ENCODE measurements around the gene PADI1. TPM values are rescaled to one million over a fixed set of nuclear protein-coding genes. Genes with fewer than 3 reads are reported as not detected.

The PADI1 gene
- total and polyA plus RNA-seq, 2 of the 8 experiments (the other 6 are each of a cell fraction or from before 2014, with no cell fraction given) = 0.20 to 0.30 TPM

- no peaks in the 10 kb centered on the region for H3K79me1 ChIP-seq (ENCODE audit: low read depth, low read length)
- no peak overlapping the region for H3K56ac ChIP-seq (replicated peaks; ENCODE audit: insufficient read length, low read depth, low read length)
- no peak overlapping the region for H2BK5ac ChIP-seq (ENCODE audit: low read depth, low read length)
- H3K4me1 ChIP-seq (replicated peaks in 1 of 4; ENCODE audit: control insufficient read depth in 3 of 4, insufficient read depth in 4 of 4, low read length in 3 of 4) = no peaks in the 10 kb centered on the region; a peak in 1 of 7 replicates
- 90% methylated on average over 8 of the region's 8 CpGs; no CpG with 5 or more reads in 1 of the 2 experiments for WGBS, 2 experiments (ENCODE audit: extremely low coverage in 1 of 2, insufficient coverage in 1 of 2, insufficient read length in 1 of 2, insufficient replicate concordance in 2 of 2, low coverage in 1 of 2, low lambda C conversion rate in 2 of 2, missing lambda C conversion rate in 1 of 2)
- peaks cover 2% of the 10 kb centered on the region; the same call in 1 of the 2 replicates for H3K23me2 ChIP-seq (ENCODE audit: low read depth, low read length)
- TF ChIP-seq CHD1 (IDR thresholded peaks at IDR 0.05; ENCODE audit: low read depth, low read length) (no peak), GABPA (IDR thresholded peaks at IDR 0.05; ENCODE audit: borderline replicate concordance, insufficient read depth, low read length) (no peak), RAD21 (IDR thresholded peaks at IDR 0.05 in 1 of 2, conservative IDR thresholded peaks at IDR 0.05 in 1 of 2; ENCODE audit: low read depth in 2 of 2, low read length in 2 of 2) (no peak), SP1 (IDR thresholded peaks at IDR 0.05; ENCODE audit: low read depth, low read length) (no peak), RBBP5 (IDR thresholded peaks at IDR 0.05; ENCODE audit: borderline replicate concordance, low read depth, low read length) (no peak), HDAC6 (IDR thresholded peaks at IDR 0.05; ENCODE audit: low read depth, low read length) (no peak)
- H4K5ac ChIP-seq (ENCODE audit: insufficient read length, low read depth, low read length) = no peak overlapping the region
- H3K14ac ChIP-seq (ENCODE audit: insufficient read length) = no peak overlapping the region
- ChIA-PET CTCF (ENCODE audit: partially characterized antibody) (interaction anchor here (0.7 to 1.9 kb wide), 8 partner anchors 13 to 140 kb away, joined by 3 to 11 read pairs (median 4); no protein-coding TSS in a partner anchor), POLR2A (ENCODE audit: partially characterized antibody) (interaction anchor here (1.1 kb wide), 1 partner anchor 10 kb away, joined by 3 read pairs; no protein-coding TSS in a partner anchor)
- no peak overlapping the region for H2AK5ac ChIP-seq (ENCODE audit: low read depth, low read length)
- H2BK12ac ChIP-seq (ENCODE audit: low read depth, low read length) = no peak overlapping the region
- H3K36me3 ChIP-seq (ENCODE audit: control insufficient read depth in 2 of 4, insufficient read depth in 4 of 4, low read length in 3 of 4) = no peaks in the 10 kb centered on the region
- FAIRE-seq (no peak), DNase-seq (ENCODE audit: low read depth in 1 of 2, low spot score in 2 of 2) (no peak)
- H3K9ac ChIP-seq (replicated peaks in 1 of 4; ENCODE audit: extremely low read depth in 1 of 4, low read depth in 3 of 4, low read length in 3 of 4) = no peak overlapping the region
- H3K23ac ChIP-seq (ENCODE audit: insufficient read length) = no peak overlapping the region
- H3K27me3 ChIP-seq (replicated peaks in 1 of 4; ENCODE audit: control insufficient read depth in 3 of 4, extremely low read depth in 1 of 4, insufficient read depth in 3 of 4, low read length in 3 of 4) = no peaks in the 10 kb centered on the region
- H2BK20ac ChIP-seq (ENCODE audit: low read length) = no peak overlapping the region
- H4K20me1 ChIP-seq (replicated peaks in 1 of 2; ENCODE audit: control insufficient read depth in 1 of 2, insufficient read depth in 2 of 2, low read length in 2 of 2) = no peaks in the 10 kb centered on the region
- H3K4me3 ChIP-seq (ENCODE audit: extremely low read depth in 1 of 4, insufficient read depth in 2 of 4, low read depth in 3 of 4, low read length in 4 of 4) = no peak overlapping the region
- H4K8ac ChIP-seq (ENCODE audit: extremely low read depth, insufficient read depth, low read length) = no peak overlapping the region
- H3K9me3 ChIP-seq (ENCODE audit: insufficient read depth in 2 of 2, low read depth in 1 of 2, low read length in 1 of 2) = no peaks in the 10 kb centered on the region
- no peak overlapping the region for H3K4ac ChIP-seq (replicated peaks; ENCODE audit: insufficient read length, low read depth, low read length)
- no peak overlapping the region for H3K27ac ChIP-seq (ENCODE audit: low read depth, low read length)
- H2BK15ac ChIP-seq (ENCODE audit: low read length) = no peak overlapping the region
- H3K4me2 ChIP-seq (ENCODE audit: insufficient read depth in 1 of 2, low read depth in 2 of 2, low read length in 2 of 2) = no peak overlapping the region
- H2AFZ ChIP-seq (ENCODE audit: low read length) = no peak overlapping the region
- no peak overlapping the region for H4K91ac ChIP-seq (replicated peaks; ENCODE audit: insufficient read length, low read length)
- H2BK120ac ChIP-seq (replicated peaks; ENCODE audit: low read depth, low read length) = no peak overlapping the region
- no peak overlapping the region for H3K18ac ChIP-seq (ENCODE audit: extremely low read depth, low read length)
- no peaks in the 10 kb centered on the region for H3K79me2 ChIP-seq (ENCODE audit: control insufficient read depth in 1 of 2, insufficient read depth in 2 of 2, low read length in 2 of 2)
Measured at GRCh38 chr1:17200246-17200645, 4.7 kb upstream of the PADI1 start.
